GM12875 (cell line): ENCODE results near the gene KLK6.

ENCODE experiments used
- H3K4me3 ChIP-seq: one replicate; pipeline ENCODE4 v1.5.1; 2011; ENCODE audit warnings: low read depth, low read length, control low read depth
- CTCF ChIP-seq: IDR thresholded peaks from 2 replicates; pipeline ENCODE4 v1.5.1; 2011; ENCODE audit warnings: low read depth, mild to moderate bottlenecking, control low read depth, inconsistent platforms, low read length, moderate library complexity, borderline replicate concordance; ENCODE audit not compliant: insufficient read depth

The KLK6 gene

GRCh38 chr19:51002542-51003311 lies 33.3 kb upstream of the KLK6 start:
- no peak for TF ChIP-seq CTCF
- no peak overlapping the region for H3K4me3 ChIP-seq

- TF ChIP-seq CTCF = no peak
- no peak overlapping the region for H3K4me3 ChIP-seq
Observed at GRCh38 chr19:51002089-51002532, 32.7 kb upstream of the KLK6 start.

- H3K4me3 ChIP-seq = no peak within 1 kb of the TSS
- no peak for TF ChIP-seq CTCF
Observed at GRCh38 chr19:51001515-51001914, 32.1 kb upstream of the KLK6 start, which contains the start of gene KLK8. TSS of gene KLK8 (minus strand) at chr19:51001604. CDS start at chr19:51001167, 437 bp downstream.

- no peak overlapping the region for H3K4me3 ChIP-seq
- TF ChIP-seq CTCF = no peak
Observed at GRCh38 chr19:51000981-51001380, 31.6 kb upstream of the KLK6 start.

- H3K4me3 ChIP-seq = no peak overlapping the region
- TF ChIP-seq CTCF = no peak
Observed at GRCh38 chr19:51000426-51000825, 31.0 kb upstream of the KLK6 start.

- no peak overlapping the region for H3K4me3 ChIP-seq
- no peak for TF ChIP-seq CTCF
Observed at GRCh38 chr19:50998686-50999085, 29.3 kb upstream of the KLK6 start.

GRCh38 chr19:50998061-50998460 lies 28.7 kb upstream of the KLK6 start:
- TF ChIP-seq CTCF = no peak
- H3K4me3 ChIP-seq = no peak overlapping the region
